Keratinocyte (primary cell): ENCODE measurements around the gene DNHD1.
A peak's percentile ranks its signal among the peaks of the same experiment; 100 is the strongest.

Experiments
- EZH2 ChIP-seq: IDR thresholded peaks from one replicate; pipeline ENCODE4 v1.6.1; 2012; ENCODE audit warnings: inconsistent platforms, mild to moderate bottlenecking, low read length, moderate library complexity
- TF ChIP-seq, protein P1 (sequence below), 3 experiments: IDR thresholded peaks in 1 of 3; conservative IDR thresholded peaks in 1 of 3; optimal IDR thresholded peaks in 1 of 3; 2 replicates in 2 of 3; 3 replicates in 1 of 3; pipeline versions ENCODE3 to v1.5.1; 2011; ENCODE audit warnings: low read length in 3 of 3, mild to moderate bottlenecking in 3 of 3, moderate library complexity in 2 of 3, control low read depth in 1 of 3, inconsistent platforms in 1 of 3; ENCODE audit not compliant: insufficient read depth in 2 of 3; ENCODE audit errors: extremely low read depth in 1 of 3

DNA sequence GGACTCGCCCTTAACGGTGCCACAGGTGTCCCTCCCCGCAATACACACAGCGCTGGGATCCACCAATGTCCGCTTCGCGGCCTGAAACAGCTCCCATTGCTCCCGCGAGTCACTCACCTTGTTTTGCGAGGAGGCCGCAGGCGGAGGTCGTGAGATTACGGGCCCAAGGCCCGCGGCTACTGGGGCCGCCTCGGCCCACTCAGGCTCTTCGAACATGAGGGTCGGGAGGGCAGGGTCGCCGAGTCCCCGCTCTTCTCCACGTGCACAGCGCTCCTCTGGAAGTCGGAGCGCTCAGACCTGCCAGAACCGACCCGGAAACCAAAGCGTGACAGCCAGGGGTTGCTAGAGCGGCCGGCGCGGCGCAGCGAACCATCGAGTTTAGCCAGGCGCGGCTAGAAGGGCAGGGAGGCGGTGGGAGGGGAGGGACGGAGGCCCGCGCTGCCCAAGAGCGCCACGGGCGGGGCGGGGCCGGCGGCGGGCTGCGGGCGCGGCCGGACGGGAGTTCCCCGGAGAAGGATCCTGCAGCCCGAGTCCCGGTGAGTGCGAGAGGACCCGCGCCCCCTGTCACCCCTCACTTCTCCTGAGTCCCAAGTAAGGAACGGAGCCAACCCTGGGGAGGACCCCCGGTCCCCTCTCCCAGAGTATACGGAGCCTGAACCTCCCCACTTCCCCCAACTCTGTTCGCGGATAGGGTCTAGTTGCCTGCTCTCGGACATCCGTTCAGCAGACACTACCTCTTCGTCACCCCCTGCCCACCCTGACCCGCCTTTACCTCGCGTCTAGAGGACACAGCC, 106.4 kb downstream of the DNHD1 start, which contains the start of the genes ILK and RRP8:
- TF ChIP-seq, protein P1, sequence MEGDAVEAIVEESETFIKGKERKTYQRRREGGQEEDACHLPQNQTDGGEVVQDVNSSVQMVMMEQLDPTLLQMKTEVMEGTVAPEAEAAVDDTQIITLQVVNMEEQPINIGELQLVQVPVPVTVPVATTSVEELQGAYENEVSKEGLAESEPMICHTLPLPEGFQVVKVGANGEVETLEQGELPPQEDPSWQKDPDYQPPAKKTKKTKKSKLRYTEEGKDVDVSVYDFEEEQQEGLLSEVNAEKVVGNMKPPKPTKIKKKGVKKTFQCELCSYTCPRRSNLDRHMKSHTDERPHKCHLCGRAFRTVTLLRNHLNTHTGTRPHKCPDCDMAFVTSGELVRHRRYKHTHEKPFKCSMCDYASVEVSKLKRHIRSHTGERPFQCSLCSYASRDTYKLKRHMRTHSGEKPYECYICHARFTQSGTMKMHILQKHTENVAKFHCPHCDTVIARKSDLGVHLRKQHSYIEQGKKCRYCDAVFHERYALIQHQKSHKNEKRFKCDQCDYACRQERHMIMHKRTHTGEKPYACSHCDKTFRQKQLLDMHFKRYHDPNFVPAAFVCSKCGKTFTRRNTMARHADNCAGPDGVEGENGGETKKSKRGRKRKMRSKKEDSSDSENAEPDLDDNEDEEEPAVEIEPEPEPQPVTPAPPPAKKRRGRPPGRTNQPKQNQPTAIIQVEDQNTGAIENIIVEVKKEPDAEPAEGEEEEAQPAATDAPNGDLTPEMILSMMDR (optimal IDR thresholded peaks at IDR 0.05 in 1 of 3, IDR thresholded peaks at IDR 0.05 in 1 of 3, conservative IDR thresholded peaks at IDR 0.05 in 1 of 3; ENCODE audit: extremely low read depth in 1 of 3, insufficient read depth in 2 of 3, low read length in 3 of 3), result peak in 1 of 3 experiments; percentile 28
- TF ChIP-seq EZH2, result no peak
